Activated CD8-positive, alpha-beta T cell treated with anti-CD3 and anti-CD28 coated beads for 36 hours (primary cell): ENCODE results near the gene PRRT1B. TPM values are rescaled to one million over a fixed set of nuclear protein-coding genes. Genes with fewer than 3 reads are reported as not detected.

ENCODE experiments used
- ATAC-seq: fragments of 200-7000 bp; cut with Tn5 transposase; one replicate; pipeline ENCODE4 v1.10.0; 2021; ENCODE audit warnings: mild to moderate bottlenecking, moderate library complexity
- CTCF ChIA-PET: fragments of 350-600 bp; sonication (Branson Sonifier 250); formaldehyde crosslinking; loops from one replicate; lab custom pipeline; 2021; ENCODE audit warnings: antibody characterized with exemption; lab: Charles Lee
- POLR2A ChIA-PET: fragments of 350-600 bp; sonication (Branson Sonifier 250); formaldehyde crosslinking; loops from one replicate; lab custom pipeline; 2021; ENCODE audit warnings: antibody characterized with exemption; lab: Charles Lee
- DNase-seq: peaks from one replicate; pipeline ENCODE4 v3.0.0-alpha.2; 2020
- H3K27ac Mint-ChIP-seq: one replicate; pipeline ENCODE4 v1.8.0; 2021; ENCODE audit warnings: mild to moderate bottlenecking, mixed read lengths
- H3K27me3 Mint-ChIP-seq: one replicate; pipeline ENCODE4 v1.8.0; 2021; ENCODE audit warnings: mixed read lengths
- H3K36me3 Mint-ChIP-seq: one replicate; pipeline ENCODE4 v1.8.0; 2021; ENCODE audit warnings: low read depth, mixed read lengths
- H3K4me1 Mint-ChIP-seq: one replicate; pipeline ENCODE4 v1.8.0; 2021; ENCODE audit warnings: low read depth, mixed read lengths
- H3K4me3 Mint-ChIP-seq: one replicate; pipeline ENCODE4 v1.8.0; 2021; ENCODE audit warnings: mild to moderate bottlenecking, moderate library complexity, mixed read lengths
- H3K9me3 Mint-ChIP-seq: one replicate; pipeline ENCODE4 v1.8.0; 2021; ENCODE audit warnings: mixed read lengths
- intact Hi-C: fragments of 100-400 bp; cut with micrococcal nuclease; formaldehyde crosslinking; loops from one replicate; pipeline ENCODE4 v1.10.0; 2022
- total RNA-seq, 2 experiments: library from RNA; stranded (reverse); gene quantifications; one replicate each; pipeline ENCODE4 v1.2.3, GENCODE V29; 2021
- TF ChIP-seq, protein P1 (sequence below): fragments of 200-600 bp; IDR thresholded peaks from one replicate; pipeline ENCODE4 v1.8.0; 2022; ENCODE audit warnings: antibody characterized with exemption, mild to moderate bottlenecking

PRRT1B gene
- total RNA-seq, 2 experiments from 2014 or later, result not detected

DNA sequence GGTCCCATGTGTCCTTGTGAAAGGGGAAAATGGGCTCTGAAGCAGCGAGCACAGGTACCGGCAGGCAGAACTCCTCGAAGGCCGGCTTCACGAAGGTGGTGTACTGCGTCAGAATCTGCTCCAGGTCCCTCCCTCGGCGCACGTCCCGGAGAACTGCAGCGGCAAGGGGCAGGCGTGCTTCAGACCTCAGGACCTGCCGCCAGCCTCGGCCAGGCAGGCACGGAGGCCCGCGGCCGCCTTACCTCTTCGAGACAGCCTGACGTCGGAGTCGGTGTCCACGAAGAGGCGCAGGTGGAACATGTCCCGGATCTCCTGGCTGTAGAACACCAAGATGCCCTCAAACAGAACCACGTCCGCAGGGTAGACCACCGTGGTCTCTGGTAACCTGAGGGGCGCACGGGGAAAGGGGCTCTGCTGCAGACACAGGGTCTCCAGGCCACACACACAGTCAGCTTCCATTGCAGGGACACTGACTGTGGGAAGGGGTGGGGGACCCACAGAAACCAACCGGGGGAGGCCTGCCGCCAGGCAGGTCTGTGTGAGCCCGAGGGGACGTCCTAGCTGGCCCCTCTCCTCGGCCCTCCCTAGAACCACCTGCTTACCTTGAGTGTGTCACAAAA, 16.3 kb upstream of the PRRT1B start:
- TF ChIP-seq, protein P1, sequence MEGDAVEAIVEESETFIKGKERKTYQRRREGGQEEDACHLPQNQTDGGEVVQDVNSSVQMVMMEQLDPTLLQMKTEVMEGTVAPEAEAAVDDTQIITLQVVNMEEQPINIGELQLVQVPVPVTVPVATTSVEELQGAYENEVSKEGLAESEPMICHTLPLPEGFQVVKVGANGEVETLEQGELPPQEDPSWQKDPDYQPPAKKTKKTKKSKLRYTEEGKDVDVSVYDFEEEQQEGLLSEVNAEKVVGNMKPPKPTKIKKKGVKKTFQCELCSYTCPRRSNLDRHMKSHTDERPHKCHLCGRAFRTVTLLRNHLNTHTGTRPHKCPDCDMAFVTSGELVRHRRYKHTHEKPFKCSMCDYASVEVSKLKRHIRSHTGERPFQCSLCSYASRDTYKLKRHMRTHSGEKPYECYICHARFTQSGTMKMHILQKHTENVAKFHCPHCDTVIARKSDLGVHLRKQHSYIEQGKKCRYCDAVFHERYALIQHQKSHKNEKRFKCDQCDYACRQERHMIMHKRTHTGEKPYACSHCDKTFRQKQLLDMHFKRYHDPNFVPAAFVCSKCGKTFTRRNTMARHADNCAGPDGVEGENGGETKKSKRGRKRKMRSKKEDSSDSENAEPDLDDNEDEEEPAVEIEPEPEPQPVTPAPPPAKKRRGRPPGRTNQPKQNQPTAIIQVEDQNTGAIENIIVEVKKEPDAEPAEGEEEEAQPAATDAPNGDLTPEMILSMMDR, result no peak
- peaks cover 13% of the 10 kb centered on the region for H3K36me3 Mint-ChIP-seq
- H3K27ac Mint-ChIP-seq, result no peak overlapping the region
- DNase-seq (no peak), ATAC-seq (no peak)
- no peaks in the 10 kb centered on the region for H3K27me3 Mint-ChIP-seq
- intact Hi-C loops, result no loop called here
- H3K9me3 Mint-ChIP-seq, result no peaks in the 10 kb centered on the region
- H3K4me1 Mint-ChIP-seq, result peaks cover 9% of the 10 kb centered on the region
- peak overlapping the region; percentile 81 for H3K4me3 Mint-ChIP-seq
- ChIA-PET CTCF (no interaction called here), POLR2A (interaction anchor here (1.8 kb wide), 1 partner anchor 26 kb away, joined by 7 read pairs; the partner anchor contains the start of gene POMT1)

DNA sequence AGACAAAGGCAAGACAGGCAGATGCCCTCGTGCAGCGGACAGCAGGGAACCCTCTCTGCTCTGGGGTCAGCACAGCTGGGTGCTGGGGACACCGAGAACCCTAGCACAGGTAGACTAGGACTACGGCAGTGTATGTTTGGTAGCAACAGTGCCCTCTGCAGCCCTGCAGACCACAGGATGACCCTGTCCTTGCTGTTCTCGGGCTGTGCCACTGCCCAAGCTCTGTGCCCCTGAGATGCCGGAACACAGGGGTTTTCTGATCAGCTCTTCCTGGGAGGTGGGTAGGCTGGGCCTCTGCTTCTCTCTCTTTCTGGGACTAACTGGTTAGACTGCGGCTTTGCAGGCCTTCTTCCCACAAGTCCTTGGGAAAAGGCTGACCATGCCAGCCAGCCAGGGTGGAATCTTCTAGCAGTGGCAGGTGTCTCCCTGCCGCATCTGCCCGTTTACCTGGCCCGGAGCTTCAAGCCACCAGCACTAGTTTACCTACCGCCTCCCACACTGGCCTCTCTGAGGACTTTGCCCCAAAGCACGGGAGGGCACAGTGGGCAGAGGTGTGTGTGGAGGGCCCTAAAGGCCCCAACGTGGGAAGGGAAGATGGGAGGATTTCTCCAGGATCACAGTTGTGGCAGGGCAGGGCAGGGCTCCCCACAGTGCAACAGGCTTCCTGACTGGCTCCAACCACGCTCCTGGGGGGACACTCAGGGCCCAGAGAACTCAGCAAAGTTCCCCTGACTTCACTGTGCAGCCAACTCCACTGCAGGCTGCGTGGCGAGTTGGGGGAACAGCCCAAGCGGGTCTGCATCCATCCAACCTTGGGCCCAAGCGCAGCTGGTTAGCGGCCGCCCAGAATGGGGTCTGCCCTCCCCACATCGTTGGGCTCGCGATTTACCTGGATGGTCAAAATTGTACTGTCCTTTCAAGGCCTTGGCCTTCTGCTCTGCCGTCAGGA, 15.5 kb upstream of the PRRT1B start:
- CTCF ChIA-PET, result no interaction called here

DNA sequence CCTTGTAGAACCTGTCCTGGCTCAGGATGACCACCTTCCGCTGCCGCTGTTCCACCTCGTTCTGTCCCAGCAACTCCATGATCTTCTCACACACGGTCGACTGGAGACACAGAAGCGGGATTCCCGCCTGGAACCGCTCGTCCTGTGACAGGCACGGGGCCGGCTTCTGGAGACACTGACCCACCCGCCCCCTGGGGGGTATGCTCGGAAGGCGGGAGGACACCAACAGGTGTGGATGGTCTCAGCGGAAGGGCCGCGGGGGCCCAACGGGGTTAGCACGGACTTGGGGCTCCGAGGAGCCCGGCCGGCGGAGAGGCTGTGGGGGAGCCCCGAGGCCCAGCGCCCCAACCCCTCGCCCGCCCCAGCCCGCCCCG, 14.8 kb upstream of the PRRT1B start:
- peak; percentile 39 for DNase-seq
- Mint-ChIP-seq H3K9me3 (no peaks in the 10 kb centered on the region), H3K4me3 (peak overlapping the region; percentile 81), H3K27ac (peak overlapping the region; percentile 48), H3K4me1 (peaks cover 21% of the 10 kb centered on the region), H3K36me3 (peaks cover 13% of the 10 kb centered on the region), H3K27me3 (no peaks in the 10 kb centered on the region)
- ATAC-seq, result peak; percentile 8
- TF ChIP-seq, protein P1, result peak; percentile 42
- ChIA-PET CTCF (no interaction called here), POLR2A (no interaction called here)
- intact Hi-C loops, result no loop called here

More for the DNA sequence above, 15.5 kb upstream of the PRRT1B start:
- ATAC-seq, result no peak
- peaks cover 17% of the 10 kb centered on the region for H3K4me1 Mint-ChIP-seq
- no peak overlapping the region for H3K27ac Mint-ChIP-seq
- POLR2A ChIA-PET, result interaction anchor here (1.8 kb wide), 1 partner anchor 26 kb away, joined by 7 read pairs; the partner anchor contains the start of gene POMT1
- no peak for DNase-seq
- TF ChIP-seq, protein P1, result no peak
- peaks cover 13% of the 10 kb centered on the region for H3K36me3 Mint-ChIP-seq
- peak overlapping the region; percentile 81 for H3K4me3 Mint-ChIP-seq
- intact Hi-C loops, result no loop called here
- H3K27me3 Mint-ChIP-seq, result no peaks in the 10 kb centered on the region
- no peaks in the 10 kb centered on the region for H3K9me3 Mint-ChIP-seq

DNA sequence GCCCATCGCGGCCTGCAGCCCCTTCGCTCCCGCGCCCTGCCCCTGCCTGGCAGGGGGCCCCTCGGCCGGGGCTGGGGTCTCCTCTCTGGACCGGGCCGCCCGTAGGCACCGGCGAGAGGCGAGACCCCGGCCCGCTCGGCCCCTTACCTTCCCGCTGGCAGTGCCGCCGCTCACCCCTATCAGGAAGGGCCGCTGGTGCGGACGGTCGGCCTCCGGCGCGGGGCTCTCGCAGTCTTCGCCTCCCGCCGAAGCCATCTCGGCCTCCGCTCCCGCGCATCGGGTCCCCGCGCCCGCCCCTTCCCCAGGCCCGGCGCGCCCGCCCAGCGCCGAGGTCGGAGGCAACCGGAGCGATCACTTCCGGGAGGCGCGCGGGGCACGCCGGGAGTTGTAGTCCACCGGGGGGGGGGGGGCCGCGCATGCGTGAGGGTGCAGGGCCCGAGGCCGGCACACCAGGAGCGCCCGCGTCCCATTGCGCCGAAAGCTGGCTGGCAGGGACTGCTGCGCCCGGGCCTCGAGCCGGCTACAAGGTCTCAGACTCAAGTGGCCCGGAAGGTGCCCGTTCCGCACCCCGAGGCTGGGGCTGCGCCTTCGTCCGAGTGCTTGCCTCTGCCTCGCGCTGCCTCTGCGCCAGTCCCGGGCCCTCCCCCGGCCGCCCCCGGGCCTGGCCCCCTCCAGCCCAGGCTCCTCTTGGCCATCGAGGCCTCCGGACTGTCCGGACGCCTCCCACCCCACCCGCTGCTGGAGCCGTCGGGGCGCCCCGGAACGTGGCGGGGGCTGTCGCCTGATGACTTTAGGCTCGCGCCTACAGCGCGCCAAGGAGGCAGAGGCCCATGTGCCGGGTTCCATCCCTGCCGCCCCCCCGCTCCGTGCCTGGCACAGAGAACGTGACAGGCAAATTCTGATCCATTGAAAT, 14.1 kb upstream of the PRRT1B start, which contains the start of gene UCK1:
UCK1 (minus strand) TSS at position 344 of the 913 bp plus-strand sequence; CDS start at position 255, 89 bp downstream.
- DNase-seq, result peak; percentile 75
- no peaks in the 10 kb centered on the region for H3K27me3 Mint-ChIP-seq
- peak within 1 kb of the TSS; percentile 48 for H3K27ac Mint-ChIP-seq
- H3K9me3 Mint-ChIP-seq, result no peaks in the 10 kb centered on the region
- peaks cover 12% of the 10 kb centered on the region for H3K36me3 Mint-ChIP-seq
- H3K4me3 Mint-ChIP-seq, result peak within 1 kb of the TSS; percentile 81
- TF ChIP-seq, protein P1, result peak; percentile 7
- CTCF ChIA-PET, result interaction anchor here (0.8 kb wide), 1 partner anchor 60 kb away, joined by 3 read pairs; no protein-coding TSS in a partner anchor
- intact Hi-C loops, result no loop called here
- H3K4me1 Mint-ChIP-seq, result peaks cover 22% of the 10 kb centered on the region
- POLR2A ChIA-PET, result interaction anchor here (0.7 kb wide), 1 partner anchor 129 kb away, joined by 4 read pairs; no protein-coding TSS in a partner anchor
- peak; percentile 96 for ATAC-seq
